Measurements from ENCODE around the gene THBD.

Gene THBD

DNA sequence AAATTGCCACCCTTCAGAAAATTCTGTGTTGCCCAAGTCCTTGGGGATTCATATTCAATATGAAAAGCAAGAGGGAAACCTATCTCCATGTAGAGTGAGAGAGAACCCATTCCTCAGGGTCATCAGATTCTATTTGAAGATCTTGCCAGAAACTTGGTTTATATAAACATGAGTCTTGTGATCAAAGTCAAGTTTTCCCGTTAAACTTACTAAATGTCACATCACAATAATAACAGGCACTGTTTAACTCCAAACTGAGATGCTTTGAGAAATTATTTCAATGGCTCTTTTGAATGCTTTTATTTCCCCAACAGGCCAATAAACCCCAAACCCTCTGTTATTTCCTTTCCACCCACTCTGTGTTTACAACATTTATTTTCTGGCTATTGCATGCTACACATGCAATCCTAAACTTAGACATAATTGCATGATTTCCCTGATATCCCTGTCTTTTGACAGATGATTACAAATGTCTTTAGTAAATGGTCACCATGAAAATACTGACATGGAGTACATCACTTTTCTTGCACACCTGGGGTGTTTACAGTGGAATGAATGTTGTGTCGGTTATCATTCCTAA, 45.5 kb downstream of the THBD start:
- no peak for ATAC-seq
- DNase-seq (ENCODE audit: low spot score in 2 of 2): no peak
- no peak overlapping the region for H3K4me3 Mint-ChIP-seq
- H3K36me3 Mint-ChIP-seq: no peaks in the 10 kb centered on the region
- no peaks in the 10 kb centered on the region for H3K9me3 Mint-ChIP-seq
- H3K27ac Mint-ChIP-seq: no peak overlapping the region
- H3K4me1 Mint-ChIP-seq: no peaks in the 10 kb centered on the region

DNA sequence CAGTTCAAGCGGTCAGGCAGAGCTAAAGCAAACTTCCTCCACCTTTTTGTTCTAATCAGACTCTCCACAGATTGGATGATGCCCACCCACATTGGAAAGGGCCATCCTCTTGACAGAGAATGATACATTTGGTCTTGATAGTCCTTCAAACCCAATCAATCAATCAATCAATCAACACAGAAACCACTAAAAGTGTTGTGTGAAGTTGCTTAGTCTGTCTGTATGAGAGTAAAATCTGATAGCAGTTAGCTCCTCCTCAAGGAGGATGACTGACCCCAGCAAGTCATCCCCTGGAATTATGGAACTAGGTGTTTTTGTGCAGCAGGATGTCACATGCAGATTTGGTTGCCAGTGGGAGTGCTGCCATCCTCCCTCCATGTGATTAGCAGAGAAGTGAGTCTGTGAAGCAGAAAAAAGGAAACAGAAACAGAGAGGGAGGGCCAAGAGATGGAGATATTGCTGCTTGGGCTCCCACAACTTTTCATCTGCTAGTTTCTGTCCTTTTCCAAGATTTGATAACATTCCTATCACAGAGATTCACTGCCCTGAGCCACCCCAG, 46.3 kb downstream of the THBD start:
- ATAC-seq (no peak), DNase-seq (ENCODE audit: low spot score in 2 of 2) (no peak)
- H3K4me1 Mint-ChIP-seq: no peaks in the 10 kb centered on the region
- no peaks in the 10 kb centered on the region for H3K36me3 Mint-ChIP-seq
- H3K9me3 Mint-ChIP-seq: no peaks in the 10 kb centered on the region
- no peak overlapping the region for H3K27ac Mint-ChIP-seq
- no peak overlapping the region for H3K4me3 Mint-ChIP-seq

DNA sequence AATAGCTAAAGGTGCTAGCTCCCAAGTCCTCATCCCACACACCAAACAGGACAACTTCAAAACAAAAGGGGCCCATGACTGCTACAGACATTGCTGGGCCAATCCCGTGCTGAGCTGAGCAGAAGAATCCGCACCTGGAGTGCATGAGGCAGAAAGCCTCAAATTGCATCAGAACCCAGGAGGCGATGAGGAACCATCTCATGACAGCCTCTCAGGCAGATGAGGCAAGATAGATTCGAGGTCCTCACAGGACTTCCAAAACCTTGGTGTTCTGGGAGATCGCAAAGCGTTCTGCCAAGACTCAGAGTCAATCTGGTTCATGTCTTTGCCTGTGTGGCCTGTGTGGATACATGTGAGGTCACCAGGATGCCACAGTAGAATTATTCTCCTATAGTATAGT, 47.2 kb downstream of the THBD start:
- Mint-ChIP-seq H3K27ac (no peak overlapping the region), H3K4me1 (no peaks in the 10 kb centered on the region), H3K36me3 (no peaks in the 10 kb centered on the region), H3K4me3 (no peak overlapping the region), H3K9me3 (no peaks in the 10 kb centered on the region)
- DNase-seq (ENCODE audit: low spot score in 2 of 2) (no peak), ATAC-seq (no peak)

DNA sequence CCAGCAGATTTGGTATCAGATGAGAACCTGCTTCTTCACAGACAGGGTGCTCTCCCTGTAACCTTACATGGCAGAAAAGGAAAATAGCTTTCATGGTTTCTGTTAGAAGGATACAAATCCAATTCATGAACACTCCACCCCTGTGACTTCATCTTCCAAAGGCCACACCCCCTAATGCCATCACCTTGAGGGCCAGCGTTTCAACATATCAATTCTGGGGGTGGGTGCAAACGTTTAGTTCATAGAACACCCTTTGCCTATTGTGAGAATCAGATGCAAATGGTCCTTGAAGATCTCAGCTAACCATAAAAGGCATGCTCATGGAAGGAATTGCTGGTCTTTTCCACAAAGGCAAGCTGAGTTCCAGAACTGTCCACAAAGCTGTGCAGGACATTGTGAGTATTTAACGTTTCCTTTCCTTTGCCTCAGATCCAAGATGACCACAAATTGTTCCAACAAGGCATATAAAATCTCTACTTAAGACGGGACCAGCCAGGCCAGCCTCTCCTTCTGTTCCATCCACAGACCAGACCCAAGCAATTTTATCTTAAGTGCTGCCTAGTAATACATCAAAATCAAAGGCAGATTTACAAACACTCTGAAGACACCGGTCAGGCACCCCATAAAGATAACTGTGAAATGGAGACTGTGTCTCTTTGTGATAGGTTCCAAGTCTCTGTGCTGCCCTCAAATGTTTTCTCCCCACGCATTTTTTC, 49.1 kb downstream of the THBD start:
- Mint-ChIP-seq H3K9me3 (no peaks in the 10 kb centered on the region), H3K4me3 (no peak overlapping the region), H3K27ac (no peak overlapping the region), H3K36me3 (no peaks in the 10 kb centered on the region), H3K4me1 (no peaks in the 10 kb centered on the region)
- no peak for DNase-seq (ENCODE audit: low spot score in 2 of 2)
- ATAC-seq: no peak

DNA sequence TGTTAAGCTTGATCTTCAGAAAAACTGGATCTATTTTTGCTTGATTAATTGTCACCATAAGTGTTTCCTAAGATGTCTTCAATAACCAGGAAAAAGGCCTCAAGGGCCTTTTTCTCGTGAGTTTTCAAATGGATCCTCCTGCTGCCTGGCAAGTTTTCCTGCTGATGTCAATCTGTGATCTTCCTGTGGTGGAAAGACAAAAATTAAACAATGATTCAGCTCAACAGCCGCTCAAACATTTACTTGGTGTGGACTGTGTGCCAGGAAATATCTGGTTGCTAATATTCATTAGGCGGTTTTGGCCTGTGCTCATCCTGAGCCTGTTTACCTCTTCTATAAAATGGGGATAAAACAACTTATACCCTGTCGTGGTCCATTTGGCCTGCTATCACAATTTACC, 49.7 kb downstream of the THBD start:
- Mint-ChIP-seq H3K9me3 (no peaks in the 10 kb centered on the region), H3K4me1 (no peaks in the 10 kb centered on the region), H3K27ac (no peak overlapping the region), H3K36me3 (no peaks in the 10 kb centered on the region), H3K4me3 (no peak overlapping the region)
- ATAC-seq (no peak), DNase-seq (ENCODE audit: low spot score in 2 of 2) (no peak)

DNA sequence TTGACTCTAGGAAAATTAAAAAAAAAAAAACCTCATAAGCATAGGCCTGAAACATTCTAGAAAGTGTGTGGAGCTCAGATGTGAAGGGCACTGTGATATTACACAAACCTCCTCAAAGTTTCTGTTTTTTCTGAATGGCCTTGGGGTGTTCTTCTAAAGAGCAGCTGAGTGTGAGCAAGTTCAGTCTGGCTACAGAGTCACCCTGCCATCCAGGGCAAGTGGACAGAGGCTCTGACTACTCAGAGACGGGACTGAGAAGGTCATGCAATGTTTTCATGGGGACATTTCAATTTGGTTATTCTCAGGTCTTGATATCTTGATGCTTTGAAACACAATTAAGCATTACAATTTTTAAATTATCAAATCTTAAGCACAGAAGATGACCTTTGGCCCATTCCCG, 51.0 kb downstream of the THBD start:
- DNase-seq (ENCODE audit: low spot score in 2 of 2) (no peak), ATAC-seq (no peak)
- no peaks in the 10 kb centered on the region for H3K9me3 Mint-ChIP-seq
- H3K36me3 Mint-ChIP-seq: no peaks in the 10 kb centered on the region
- H3K4me1 Mint-ChIP-seq: no peaks in the 10 kb centered on the region
- H3K4me3 Mint-ChIP-seq: no peak overlapping the region
- no peak overlapping the region for H3K27ac Mint-ChIP-seq

DNA sequence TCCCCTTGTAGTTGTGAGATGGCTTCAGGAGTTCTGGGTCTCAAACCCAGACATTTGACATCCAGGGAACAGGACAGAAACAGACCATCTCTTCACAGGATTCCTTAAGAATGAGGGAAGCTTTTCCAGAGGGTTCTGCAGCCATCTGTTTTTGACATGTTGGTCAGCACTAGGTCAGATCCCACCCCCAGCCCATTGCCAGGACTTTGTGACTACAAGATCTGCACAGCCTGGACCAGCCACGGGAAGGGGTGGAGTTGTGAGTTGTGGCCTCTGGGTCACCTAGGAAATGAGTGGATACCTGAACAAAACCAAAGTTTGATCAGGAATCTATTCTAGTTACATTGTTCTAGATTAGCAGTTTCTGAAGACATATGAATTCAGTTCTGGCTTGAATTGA, 53.5 kb downstream of the THBD start:
- Mint-ChIP-seq H3K36me3 (no peaks in the 10 kb centered on the region), H3K9me3 (peaks cover 4% of the 10 kb centered on the region), H3K27ac (no peak overlapping the region), H3K4me3 (no peak overlapping the region), H3K4me1 (no peaks in the 10 kb centered on the region)
- ATAC-seq: no peak
- DNase-seq (ENCODE audit: low spot score in 2 of 2): no peak
